PFSK-1 (cell line): Measurements from ENCODE around the gene KRT80.

Source experiments
- FOXP2 ChIP-seq: optimal IDR thresholded peaks from 2 replicates; pipeline ENCODE3; 2011; ENCODE audit warnings: borderline replicate concordance, control low read depth, inconsistent platforms; ENCODE audit not compliant: insufficient read depth; ENCODE audit errors: extremely low read length, extremely low read depth
- POLR2AphosphoS5 ChIP-seq: IDR thresholded peaks from 2 replicates; pipeline ENCODE4 v1.6.1; 2012; ENCODE audit warnings: low read depth, mild to moderate bottlenecking, control low read depth, low read length, moderate library complexity
- SIN3A ChIP-seq: IDR thresholded peaks from 2 replicates; pipeline ENCODE4 v1.6.1; 2012; ENCODE audit warnings: mild to moderate bottlenecking, low read length, moderate library complexity, borderline replicate concordance; ENCODE audit not compliant: insufficient read depth
- TAF1 ChIP-seq: IDR thresholded peaks from 2 replicates; pipeline ENCODE4 v1.6.1; 2012; ENCODE audit warnings: low read length, control low read depth, borderline replicate concordance; ENCODE audit not compliant: insufficient read depth
- TF ChIP-seq, protein P1 (sequence below), 2 experiments: IDR thresholded peaks; 2 replicates each; pipeline versions ENCODE4 v1.6.1 to v1.8.0; 2011 to 2012; ENCODE audit warnings: low read depth in 2 of 2, low read length in 2 of 2, control low read depth in 1 of 2, inconsistent platforms in 1 of 2, mild to moderate bottlenecking in 1 of 2, moderate library complexity in 1 of 2; ENCODE audit not compliant: insufficient read depth in 1 of 2

DNA sequence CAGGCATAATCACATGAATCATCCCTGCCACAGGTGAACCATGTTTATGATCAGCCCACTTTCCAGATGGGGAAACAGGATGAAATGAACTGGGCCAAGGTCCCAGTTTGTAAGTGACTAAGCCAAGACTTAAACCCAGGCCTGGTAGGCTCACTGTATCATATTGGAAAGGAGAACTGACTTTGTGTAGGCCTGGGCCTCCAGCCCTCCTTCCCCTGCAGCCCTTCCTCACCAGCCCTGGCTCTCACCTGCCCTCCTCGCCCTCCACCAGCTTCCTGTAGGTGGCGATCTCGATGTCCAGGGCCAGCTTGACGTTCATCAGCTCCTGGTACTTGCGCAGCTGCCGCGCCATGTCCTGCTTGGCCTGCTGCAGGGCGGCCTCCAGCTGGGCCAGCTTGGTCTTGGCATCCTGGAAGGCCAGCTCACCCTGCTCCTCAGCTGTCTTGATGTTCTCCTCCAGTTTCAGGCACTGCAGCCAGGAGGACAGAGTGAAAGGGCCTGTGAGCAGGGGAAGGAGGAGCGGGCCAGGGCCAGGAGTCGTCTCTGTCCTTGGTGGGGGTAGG, 19.8 kb downstream of the KRT80 start:
- TF ChIP-seq, protein P1, sequence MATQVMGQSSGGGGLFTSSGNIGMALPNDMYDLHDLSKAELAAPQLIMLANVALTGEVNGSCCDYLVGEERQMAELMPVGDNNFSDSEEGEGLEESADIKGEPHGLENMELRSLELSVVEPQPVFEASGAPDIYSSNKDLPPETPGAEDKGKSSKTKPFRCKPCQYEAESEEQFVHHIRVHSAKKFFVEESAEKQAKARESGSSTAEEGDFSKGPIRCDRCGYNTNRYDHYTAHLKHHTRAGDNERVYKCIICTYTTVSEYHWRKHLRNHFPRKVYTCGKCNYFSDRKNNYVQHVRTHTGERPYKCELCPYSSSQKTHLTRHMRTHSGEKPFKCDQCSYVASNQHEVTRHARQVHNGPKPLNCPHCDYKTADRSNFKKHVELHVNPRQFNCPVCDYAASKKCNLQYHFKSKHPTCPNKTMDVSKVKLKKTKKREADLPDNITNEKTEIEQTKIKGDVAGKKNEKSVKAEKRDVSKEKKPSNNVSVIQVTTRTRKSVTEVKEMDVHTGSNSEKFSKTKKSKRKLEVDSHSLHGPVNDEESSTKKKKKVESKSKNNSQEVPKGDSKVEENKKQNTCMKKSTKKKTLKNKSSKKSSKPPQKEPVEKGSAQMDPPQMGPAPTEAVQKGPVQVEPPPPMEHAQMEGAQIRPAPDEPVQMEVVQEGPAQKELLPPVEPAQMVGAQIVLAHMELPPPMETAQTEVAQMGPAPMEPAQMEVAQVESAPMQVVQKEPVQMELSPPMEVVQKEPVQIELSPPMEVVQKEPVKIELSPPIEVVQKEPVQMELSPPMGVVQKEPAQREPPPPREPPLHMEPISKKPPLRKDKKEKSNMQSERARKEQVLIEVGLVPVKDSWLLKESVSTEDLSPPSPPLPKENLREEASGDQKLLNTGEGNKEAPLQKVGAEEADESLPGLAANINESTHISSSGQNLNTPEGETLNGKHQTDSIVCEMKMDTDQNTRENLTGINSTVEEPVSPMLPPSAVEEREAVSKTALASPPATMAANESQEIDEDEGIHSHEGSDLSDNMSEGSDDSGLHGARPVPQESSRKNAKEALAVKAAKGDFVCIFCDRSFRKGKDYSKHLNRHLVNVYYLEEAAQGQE (IDR thresholded peaks at IDR 0.05; ENCODE audit: insufficient read depth in 1 of 2, low read depth in 2 of 2, low read length in 2 of 2) = no peak
- TF ChIP-seq POLR2AphosphoS5 (no peak), SIN3A (no peak), FOXP2 (no peak), TAF1 (no peak)
